ENCODE results near the gene TLR6.
A peak's percentile ranks its signal among the peaks of the same experiment; 100 is the strongest.

TLR6 gene, protein sequence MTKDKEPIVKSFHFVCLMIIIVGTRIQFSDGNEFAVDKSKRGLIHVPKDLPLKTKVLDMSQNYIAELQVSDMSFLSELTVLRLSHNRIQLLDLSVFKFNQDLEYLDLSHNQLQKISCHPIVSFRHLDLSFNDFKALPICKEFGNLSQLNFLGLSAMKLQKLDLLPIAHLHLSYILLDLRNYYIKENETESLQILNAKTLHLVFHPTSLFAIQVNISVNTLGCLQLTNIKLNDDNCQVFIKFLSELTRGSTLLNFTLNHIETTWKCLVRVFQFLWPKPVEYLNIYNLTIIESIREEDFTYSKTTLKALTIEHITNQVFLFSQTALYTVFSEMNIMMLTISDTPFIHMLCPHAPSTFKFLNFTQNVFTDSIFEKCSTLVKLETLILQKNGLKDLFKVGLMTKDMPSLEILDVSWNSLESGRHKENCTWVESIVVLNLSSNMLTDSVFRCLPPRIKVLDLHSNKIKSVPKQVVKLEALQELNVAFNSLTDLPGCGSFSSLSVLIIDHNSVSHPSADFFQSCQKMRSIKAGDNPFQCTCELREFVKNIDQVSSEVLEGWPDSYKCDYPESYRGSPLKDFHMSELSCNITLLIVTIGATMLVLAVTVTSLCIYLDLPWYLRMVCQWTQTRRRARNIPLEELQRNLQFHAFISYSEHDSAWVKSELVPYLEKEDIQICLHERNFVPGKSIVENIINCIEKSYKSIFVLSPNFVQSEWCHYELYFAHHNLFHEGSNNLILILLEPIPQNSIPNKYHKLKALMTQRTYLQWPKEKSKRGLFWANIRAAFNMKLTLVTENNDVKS

GRCh38 chr4:38856524-38857337, at the start of gene TLR6:
TLR6 (minus strand) TSS chr4:38856817; CDS start chr4:38829473, 27,344 bp downstream.
- no peak for TF ChIP-seq ZFX (IDR thresholded peaks at IDR 0.05)
- peak; percentile 86 for TF ChIP-seq CTCF (conservative IDR thresholded peaks at IDR 0.05)
- H3K27ac ChIP-seq, result no peak within 1 kb of the TSS

GRCh38 chr4:38905652-38906385, 49.2 kb upstream of the TLR6 start:
- no peak overlapping the region for H3K27ac ChIP-seq
- TF ChIP-seq ZFX (IDR thresholded peaks at IDR 0.05), result no peak
- TF ChIP-seq CTCF (conservative IDR thresholded peaks at IDR 0.05), result no peak

DNA sequence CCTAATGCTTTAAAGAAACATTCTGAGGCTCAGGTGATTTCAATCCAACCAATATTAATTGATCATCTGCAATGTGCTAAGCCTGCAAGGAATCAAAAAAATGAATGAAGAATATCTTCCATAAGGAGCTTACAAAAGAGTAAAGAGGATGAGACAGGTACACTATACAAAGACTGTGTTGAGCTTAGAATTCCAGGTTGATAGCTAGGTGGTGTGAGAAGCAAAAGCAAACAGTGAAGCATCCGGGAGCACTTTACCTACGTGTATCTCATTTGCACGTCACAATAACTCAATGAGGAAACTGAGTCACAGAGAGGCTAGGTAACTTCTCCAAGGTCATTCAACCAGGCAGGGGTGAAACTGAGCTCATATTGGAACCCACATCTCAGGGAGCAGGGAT, 48.1 kb upstream of the TLR6 start:
- no peak overlapping the region for H3K27ac ChIP-seq
- TF ChIP-seq CTCF (conservative IDR thresholded peaks at IDR 0.05), result no peak
- TF ChIP-seq ZFX (IDR thresholded peaks at IDR 0.05), result no peak

DNA sequence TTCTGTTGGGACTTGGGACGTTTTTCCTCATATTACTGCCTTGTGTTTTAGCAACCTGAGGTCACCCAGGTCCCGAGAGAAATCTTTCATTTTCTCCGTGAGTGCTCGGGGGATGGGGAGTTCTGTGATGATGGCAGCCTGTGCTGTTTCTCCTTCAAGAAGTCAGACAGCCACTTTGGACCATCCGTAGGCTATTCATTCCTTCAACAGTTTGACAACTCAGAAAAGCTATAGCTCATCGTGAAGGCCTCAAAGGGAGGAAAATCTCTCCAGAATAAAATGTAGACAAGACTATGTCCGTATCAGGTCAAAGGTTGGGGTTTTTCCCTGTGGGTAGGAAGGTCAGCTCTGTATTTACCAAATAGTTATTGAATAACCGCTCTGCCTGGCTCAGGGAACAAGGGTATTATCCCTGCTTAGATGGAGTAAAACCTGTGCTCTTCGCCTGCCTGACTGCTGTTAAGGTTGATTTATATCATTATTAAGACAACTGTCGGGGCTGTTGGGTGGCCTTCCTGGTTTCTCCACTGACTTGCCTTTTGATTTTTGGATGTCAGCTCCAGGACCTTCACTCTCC, 47.6 kb upstream of the TLR6 start:
- TF ChIP-seq ZFX (IDR thresholded peaks at IDR 0.05), result no peak
- no peak for TF ChIP-seq CTCF (conservative IDR thresholded peaks at IDR 0.05)
- H3K27ac ChIP-seq, result no peak overlapping the region

- no peak overlapping the region for H3K27ac ChIP-seq
- TF ChIP-seq ZFX (IDR thresholded peaks at IDR 0.05) (no peak), CTCF (conservative IDR thresholded peaks at IDR 0.05) (peak; percentile 42)
Measured at GRCh38 chr4:38902695-38903094, 46.1 kb upstream of the TLR6 start.

DNA sequence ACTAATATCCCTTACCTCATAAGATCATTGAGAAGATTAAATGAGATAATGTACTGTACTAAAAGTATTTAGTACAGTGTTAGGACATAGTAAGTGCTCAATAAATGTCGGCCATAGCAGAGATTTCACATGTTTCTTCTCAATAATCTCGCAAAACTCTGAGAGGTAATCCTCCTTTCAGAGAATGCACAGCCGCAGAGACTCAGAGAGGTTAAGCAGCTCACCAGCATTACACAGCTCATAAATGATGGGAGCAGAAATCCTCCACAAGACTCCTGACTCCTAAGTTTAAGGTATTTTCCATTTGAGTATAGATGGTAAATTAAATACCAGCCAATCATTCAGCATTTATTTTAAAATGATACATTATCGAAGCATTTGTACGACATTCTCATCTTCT, 45.6 kb upstream of the TLR6 start:
- no peak for TF ChIP-seq ZFX (IDR thresholded peaks at IDR 0.05)
- no peak for TF ChIP-seq CTCF (conservative IDR thresholded peaks at IDR 0.05)

More for the DNA sequence above, 45.6 kb upstream of the TLR6 start:
- H3K27ac ChIP-seq, result no peak overlapping the region

All from C4-2B (cell line).